ENCODE data around the gene TMEM128.
"Not testable (repeated sequence)": the region's sequence is repeated elsewhere in the genome, so short reads cannot be mapped to it uniquely, and the experiment has no call there.

TMEM128 gene

DNA sequence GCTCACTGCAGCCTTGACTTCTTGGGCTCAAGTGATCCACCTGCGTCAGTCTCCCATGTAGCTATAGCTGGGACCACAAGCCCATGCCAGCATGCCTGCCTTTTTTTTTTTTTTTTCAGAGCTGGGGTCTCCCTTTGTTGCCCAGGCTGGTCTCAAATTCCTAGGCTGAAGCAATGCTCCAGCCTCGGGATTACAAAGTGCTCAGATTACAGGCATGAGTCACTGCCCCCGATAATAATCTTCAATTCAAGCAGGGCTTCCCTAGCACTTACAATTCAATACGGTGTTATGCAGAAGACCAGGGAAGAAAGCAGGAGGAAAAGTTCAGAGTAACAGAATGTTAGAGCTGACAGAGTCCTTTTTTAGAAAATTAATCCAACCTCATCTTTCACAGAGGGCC is 47.4 kb downstream of the TMEM128 start:
- Mint-ChIP-seq H3K27me3 (ENCODE audit: low read depth) (peaks cover 2% of the 10 kb centered on the region), H3K4me3 (no peak overlapping the region), H3K4me1 (ENCODE audit: low read depth) (no peaks in the 10 kb centered on the region), H3K9me3 (no peaks in the 10 kb centered on the region), H3K27ac (no peak overlapping the region), H3K36me3 (ENCODE audit: low read depth) (no peaks in the 10 kb centered on the region)
- DNase-seq (ENCODE audit: low spot score): no peak

GRCh38 chr4:4195354-4195753 is 52.7 kb downstream of the TMEM128 start:
- no peak overlapping the region for H3K27ac Mint-ChIP-seq
- H3K27me3 Mint-ChIP-seq (ENCODE audit: low read depth): peaks cover 2% of the 10 kb centered on the region
- no peaks in the 10 kb centered on the region for H3K9me3 Mint-ChIP-seq
- no peaks in the 10 kb centered on the region for H3K36me3 Mint-ChIP-seq (ENCODE audit: low read depth)
- H3K4me1 Mint-ChIP-seq (ENCODE audit: low read depth): no peaks in the 10 kb centered on the region
- H3K4me3 Mint-ChIP-seq: no peak overlapping the region
- no peak for DNase-seq (ENCODE audit: low spot score)

DNA sequence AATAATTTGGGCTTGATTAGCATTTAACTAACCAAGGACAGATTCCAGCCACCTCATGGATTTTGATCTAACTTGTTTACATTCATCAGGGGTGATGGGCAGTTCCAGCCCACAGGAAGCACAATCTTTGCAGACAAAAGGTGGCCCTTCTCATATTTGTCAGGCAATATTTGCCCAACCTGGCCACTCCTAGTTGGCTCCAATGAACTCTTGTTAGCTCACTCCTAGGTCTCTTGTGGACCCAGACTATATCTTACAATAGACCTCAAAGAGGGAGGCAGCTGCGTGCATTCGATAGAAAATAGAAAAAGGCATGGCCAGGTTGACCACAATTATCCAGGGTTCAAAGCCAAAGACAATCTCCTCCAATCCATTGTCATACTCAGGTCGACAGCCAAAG is 59.5 kb downstream of the TMEM128 start:
- not testable (repeated sequence) for H3K27me3 Mint-ChIP-seq (ENCODE audit: low read depth); H3K4me3 Mint-ChIP-seq

More for the DNA sequence above, 59.5 kb downstream of the TMEM128 start:
- not testable (repeated sequence) for H3K9me3 Mint-ChIP-seq; H3K36me3 Mint-ChIP-seq (ENCODE audit: low read depth); H3K4me1 Mint-ChIP-seq (ENCODE audit: low read depth); H3K27ac Mint-ChIP-seq; DNase-seq (ENCODE audit: low spot score)

Measured in T-helper 2 cell treated with Interferon-gamma antibody and Interleukin-4, amounts not matched to agents 5 μg/mL and 100 μg/mL, for 36 hours (primary cell).